NB4 (cell line): ENCODE measurements around the gene GNAI1.

ENCODE experiments used
- CTCF ChIP-seq: IDR thresholded peaks from one replicate; pipeline ENCODE4 v1.5.1; 2012; ENCODE audit warnings: low read depth, low read length
- MYC ChIP-seq: IDR thresholded peaks from 2 replicates; pipeline ENCODE4 v1.6.1; 2011; ENCODE audit warnings: low read depth, low read length
- POLR2A ChIP-seq: IDR thresholded peaks from 2 replicates; pipeline ENCODE4 v1.6.1; 2011; ENCODE audit warnings: mild to moderate bottlenecking; ENCODE audit not compliant: insufficient read length; ENCODE audit errors: extremely low read depth

- TF ChIP-seq CTCF (no peak), POLR2A (no peak), MYC (no peak)
Measured at GRCh38 chr7:80131675-80132435, 2.8 kb upstream of the GNAI1 start.
